GM12878 (cell line): Measurements from ENCODE around the gene DSTN. TPM values are rescaled to one million over a fixed set of nuclear protein-coding genes. Genes with fewer than 3 reads are reported as not detected.

ENCODE experiments used
- ATAC-seq: fragments of 200-7000 bp; cut with Tn5 transposase; 3 replicates; pipeline ENCODE4 v1.9.1; 2020; ENCODE audit warnings: mild to moderate bottlenecking, moderate library complexity
- BruUV-seq: library from RNA; stranded (reverse); fragments of 400-500 nt; replicated peaks from 2 replicates; lab custom pipeline; 2021; lab: Mats Ljungman, UMichigan
- CTCF ChIA-PET: fragments of 300-600 bp; sonication (Branson Sonifier 250); formaldehyde crosslinking; extraction: SDS; loops from one replicate; lab custom pipeline; 2021; ENCODE audit warnings: inconsistent platforms; lab: Yijun Ruan, JAX
- POLR2A ChIA-PET: fragments of 350-600 bp; formaldehyde crosslinking; extraction: SDS; loops from one replicate; lab custom pipeline; 2021; ENCODE audit warnings: inconsistent platforms; lab: Charles Lee
- RAD21 ChIA-PET: fragments of 300-600 bp; sonication (Branson Sonifier 250); formaldehyde crosslinking; loops from one replicate; lab custom pipeline; 2023; ENCODE audit warnings: antibody characterized with exemption; ENCODE audit not compliant: unreplicated experiment; lab: Charles Lee
- SMC1A ChIA-PET: fragments of 300-600 bp; sonication (Branson Sonifier 250); formaldehyde crosslinking; loops from one replicate; lab custom pipeline; 2023; ENCODE audit not compliant: unreplicated experiment, uncharacterized antibody; lab: Charles Lee
- DNase-seq: peaks from one replicate; pipeline ENCODE4 v3.0.0-alpha.2; 2011; ENCODE audit warnings: low read depth, low spot score
- FAIRE-seq: peaks from 3 replicates; lab custom pipeline; 2011; peaks lifted over from hg19 to GRCh38; lab: Jason Lieb, UNC
- H2AFZ ChIP-seq: 2 replicates; pipeline ENCODE4 v1.6.0; 2011; ENCODE audit warnings: low read depth, low read length, control low read depth; ENCODE audit not compliant: control insufficient read depth
- H3K27ac ChIP-seq: 2 replicates; pipeline ENCODE4 v1.5.1; 2011; ENCODE audit warnings: control low read depth; ENCODE audit not compliant: control insufficient read depth, insufficient read depth
- H3K27me3 ChIP-seq, 2 experiments: replicated peaks in 1 of 2; 2 replicates each; pipeline versions ENCODE4 v1.6.0 to v1.6.1; 2011; ENCODE audit warnings: low read length in 1 of 2; ENCODE audit not compliant: control insufficient read depth in 2 of 2, insufficient read depth in 2 of 2
- H3K36me3 ChIP-seq, 2 experiments: 2 replicates each; pipeline ENCODE4 v1.5.1; 2011; ENCODE audit warnings: low read length in 1 of 2; ENCODE audit not compliant: control insufficient read depth in 2 of 2, insufficient read depth in 2 of 2
- H3K4me1 ChIP-seq: 2 replicates; pipeline ENCODE4 v1.6.1; 2011; ENCODE audit warnings: mild to moderate bottlenecking, low read length, moderate library complexity, mixed read lengths; ENCODE audit not compliant: control insufficient read depth, insufficient read depth
- H3K4me2 ChIP-seq: 2 replicates; pipeline ENCODE4 v1.6.0; 2011; ENCODE audit warnings: control low read depth; ENCODE audit not compliant: control insufficient read depth, insufficient read depth
- H3K4me3 ChIP-seq: fragments of 200-600 bp; sonication (generic); 2 replicates; pipeline ENCODE4 v1.5.1; 2016
- H3K79me2 ChIP-seq: 2 replicates; pipeline ENCODE4 v1.6.0; 2011; ENCODE audit warnings: low read length; ENCODE audit not compliant: control insufficient read depth, insufficient read depth
- H3K9ac ChIP-seq: 2 replicates; pipeline ENCODE4 v1.8.0; 2011; ENCODE audit warnings: low read length, control low read depth, mixed read lengths; ENCODE audit not compliant: control insufficient read depth, insufficient read depth
- H3K9me3 ChIP-seq: replicated peaks from 3 replicates; pipeline ENCODE4 v1.5.1; 2011; ENCODE audit warnings: mild to moderate bottlenecking, low read length; ENCODE audit not compliant: control insufficient read depth, insufficient read depth
- H4K20me1 ChIP-seq: 2 replicates; pipeline ENCODE4 v1.6.0; 2011; ENCODE audit not compliant: control insufficient read depth, insufficient read depth
- CUX1 ChIP-seq: IDR thresholded peaks from 2 replicates; pipeline ENCODE4 v1.6.1; 2012; ENCODE audit warnings: improper control_type of control experiment, low read depth, low read length; ENCODE audit not compliant: insufficient replicate concordance
- IRF3 ChIP-seq: fragments of 450-650 bp; IDR thresholded peaks from 2 replicates; pipeline ENCODE4 v1.6.1; 2014; ENCODE audit warnings: mild to moderate bottlenecking
- JUNB ChIP-seq: IDR thresholded peaks from 2 replicates; pipeline ENCODE4 v1.6.1; 2016; ENCODE audit warnings: antibody characterized with exemption, mild to moderate bottlenecking
- MEF2B ChIP-seq: fragments of 450-650 bp; IDR thresholded peaks from 2 replicates; pipeline ENCODE4 v1.6.1; 2018; ENCODE audit warnings: mild to moderate bottlenecking, moderate library complexity; ENCODE audit not compliant: partially characterized antibody, poor library complexity, severe bottlenecking
- NBN ChIP-seq: fragments of 450-650 bp; IDR thresholded peaks from 2 replicates; pipeline ENCODE4 v1.6.1; 2016
- NFYA ChIP-seq: IDR thresholded peaks from 2 replicates; pipeline ENCODE4 v1.6.1; 2011; ENCODE audit warnings: low read depth, mild to moderate bottlenecking, low read length, improper control_type of control experiment, borderline replicate concordance
- POU2F2 ChIP-seq: IDR thresholded peaks from 3 replicates; pipeline ENCODE4 v1.6.1; 2011; ENCODE audit warnings: low read depth, mild to moderate bottlenecking, low read length, borderline replicate concordance
- SIN3A ChIP-seq: IDR thresholded peaks from 2 replicates; pipeline ENCODE4 v1.6.1; 2012; ENCODE audit warnings: low read depth, low read length, improper control_type of control experiment
- SREBF1 ChIP-seq: IDR thresholded peaks from 2 replicates; pipeline ENCODE4 v1.6.1; 2012; ENCODE audit warnings: mild to moderate bottlenecking, low read length
- ZNF274 ChIP-seq: IDR thresholded peaks from one replicate; pipeline ENCODE4 v1.8.0; 2011; ENCODE audit not compliant: insufficient read length, insufficient read depth
- WGBS: methylation state at CpG from one replicate; pipeline ENCODE4 v1.1.6; 2016; ENCODE audit warnings: low lambda C conversion rate; ENCODE audit not compliant: insufficient replicate concordance, insufficient coverage; ENCODE audit errors: missing lambda C conversion rate; 5-methylcytosine and 5-hydroxymethylcytosine counted together
- in situ Hi-C: fragments of 300-500 bp; cut with MboI; formaldehyde crosslinking; loops from 9 replicates; pipeline ENCODE4 v1.14.3; 2018; ENCODE audit warnings: mixed read lengths
- intact Hi-C: fragments of 100-400 bp; cut with micrococcal nuclease; formaldehyde crosslinking; loops from one replicate; pipeline ENCODE4 v1.14.2; 2022; ENCODE audit not compliant: unreplicated experiment
- polyA plus RNA-seq, 11 experiments: library from polyadenylated mRNA; depleted of rRNA in 4 of 11; unstranded in 6 of 11; stranded (reverse) in 5 of 11; fragments of >200 nt; fragmentation: Nextera tagmentation in 4 of 11; fragmentation: Illumina TruSeq in 1 of 11; extraction: Ambion mirVana in 4 of 11; extraction: Trizol in 1 of 11; gene quantifications; 1 replicate in 1 of 11; 2 replicates in 10 of 11; pipeline versions ENCODE4 v1.2.1 to v1.2.3, GENCODE V29; 2011 to 2016; ENCODE audit warnings: inconsistent platforms in 2 of 11, missing spikeins in 2 of 11, low read depth in 1 of 11
- total RNA-seq, 4 experiments: library from RNA; depleted of rRNA in 3 of 4; stranded (reverse); fragments of >200 nt in 3 of 4; fragmentation: Illumina TruSeq in 1 of 4; extraction: Trizol in 1 of 4; gene quantifications; 2 replicates each; pipeline versions ENCODE4 v1.2.1 to v1.2.3, GENCODE V29; 2013 to 2021

The DSTN gene
- total and polyA plus RNA-seq, 10 of the 15 experiments (the other 5 are each of a cell fraction or from before 2014, with no cell fraction given): 26.7 to 137 (median 40.8) TPM

- H3K9me3 ChIP-seq: no peaks in the 10 kb centered on the region
- H3K27ac ChIP-seq: no peak overlapping the region
- no peak overlapping the region for H2AFZ ChIP-seq
- SMC1A ChIA-PET: no interaction called here
- H4K20me1 ChIP-seq: no peaks in the 10 kb centered on the region
- intact Hi-C loops (no loop called here), in situ Hi-C loops (no loop called here)
- H3K4me2 ChIP-seq: no peak overlapping the region
- DNase-seq: no peak
- no peaks in the 10 kb centered on the region for H3K4me1 ChIP-seq
- no peak overlapping the region for H3K9ac ChIP-seq
- no peak for ATAC-seq
- FAIRE-seq: no peak
- H3K36me3 ChIP-seq: peaks cover 20 to 21% of the 10 kb centered on the region in 2 experiments
- POLR2A ChIA-PET: interaction anchor here (0.8 kb wide), 1 partner anchor 307 kb away, joined by 3 read pairs; no protein-coding TSS in a partner anchor
- TF ChIP-seq ZNF274: no peak
- TF ChIP-seq JUNB: no peak
- TF ChIP-seq NFYA: no peak
- no peak for TF ChIP-seq SREBF1
- no TSS peak for BruUV-seq
- H3K27me3 ChIP-seq: no peaks in the 10 kb centered on the region
- WGBS: 91% methylated on average over 9 of the region's 9 CpGs
- no peak overlapping the region for H3K4me3 ChIP-seq
- RAD21 ChIA-PET: no interaction called here
- CTCF ChIA-PET: interaction anchor here (0.8 kb wide), 1 partner anchor 267 kb away, joined by 3 read pairs; no protein-coding TSS in a partner anchor
- no peaks in the 10 kb centered on the region for H3K79me2 ChIP-seq
These were observed 61.9 kb downstream of the DSTN start for GRCh38 chr20:17631576-17632319.

GRCh38 chr20:17633221-17633849 lies 63.5 kb downstream of the DSTN start:
- BruUV-seq: no TSS peak
- 92% methylated on average over 13 of the region's 13 CpGs for WGBS
- DNase-seq (no peak), FAIRE-seq (no peak), ATAC-seq (no peak)
- H3K4me1 ChIP-seq: no peaks in the 10 kb centered on the region
- CTCF ChIA-PET: no interaction called here
- H3K4me3 ChIP-seq: no peak overlapping the region
- in situ Hi-C loops (no loop called here), intact Hi-C loops (no loop called here)
- no peaks in the 10 kb centered on the region for H3K9me3 ChIP-seq
- POLR2A ChIA-PET: no interaction called here
- H3K27ac ChIP-seq: no peak overlapping the region
- no peak overlapping the region for H3K4me2 ChIP-seq
- peaks cover 23 to 24% of the 10 kb centered on the region in 2 experiments for H3K36me3 ChIP-seq
- H2AFZ ChIP-seq: no peak overlapping the region
- H3K9ac ChIP-seq: no peak overlapping the region
- no peaks in the 10 kb centered on the region for H3K79me2 ChIP-seq
- no peaks in the 10 kb centered on the region for H4K20me1 ChIP-seq
- SMC1A ChIA-PET: no interaction called here
- RAD21 ChIA-PET: no interaction called here
- no peaks in the 10 kb centered on the region for H3K27me3 ChIP-seq
- no peak for TF ChIP-seq MEF2B
- TF ChIP-seq POU2F2: no peak
- no peak for TF ChIP-seq IRF3
- no peak for TF ChIP-seq SIN3A
- TF ChIP-seq CUX1: no peak
- no peak for TF ChIP-seq NBN
